Measurements from ENCODE around the gene B4GALT6. TPM values are rescaled to one million over a fixed set of nuclear protein-coding genes. Genes with fewer than 3 reads are reported as not detected.
A peak's percentile ranks its signal among the peaks of the same experiment; 100 is the strongest.

The B4GALT6 gene
- total RNA-seq, 1 experiment from 2014 or later, result 22.4 TPM

DNA sequence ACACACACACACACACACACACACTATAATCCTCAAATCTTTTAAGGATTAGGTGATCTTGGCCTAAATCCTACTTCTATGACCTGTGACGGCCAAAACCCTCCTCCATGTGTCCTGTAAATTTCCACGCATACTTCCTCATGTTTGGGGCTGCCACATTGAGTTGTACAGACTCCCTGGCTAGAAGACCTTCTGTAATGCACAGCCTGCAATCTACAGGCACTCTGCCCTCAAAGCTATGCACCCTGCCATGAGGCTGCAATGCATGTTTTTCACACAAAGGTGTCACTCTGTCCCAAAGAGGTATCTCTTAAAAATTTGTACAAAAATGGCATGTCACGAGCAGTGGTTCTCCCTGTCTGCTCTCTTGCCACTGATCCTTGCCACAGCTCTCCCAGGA lies 26.4 kb upstream of the B4GALT6 start:
- H3K4me1 Mint-ChIP-seq (ENCODE audit: low read depth, unreplicated experiment), result no peaks in the 10 kb centered on the region

DNA sequence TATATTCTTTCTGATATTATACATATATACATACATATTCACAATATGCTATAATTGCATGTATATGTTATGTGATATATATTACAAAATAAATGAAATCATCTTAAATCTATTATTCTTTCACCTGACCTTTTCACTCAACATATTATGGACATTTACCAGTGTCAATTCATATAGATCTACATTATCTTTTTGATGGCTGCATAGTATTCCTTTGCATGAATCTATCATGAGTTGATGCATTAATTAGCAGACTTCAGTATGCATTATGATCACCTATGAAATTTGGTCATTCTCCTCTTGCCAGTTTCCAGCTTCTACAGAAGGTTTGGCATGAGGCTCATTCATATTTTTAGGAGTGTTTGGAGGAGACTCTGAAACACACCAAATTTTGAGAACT lies 23.4 kb upstream of the B4GALT6 start:
- H3K27me3 ChIP-seq (replicated peaks; ENCODE audit: control insufficient read depth, insufficient read depth, low read length), result no peaks in the 10 kb centered on the region
- no TSS peak for BruUV-seq (replicated peaks)
- H3K36me3 ChIP-seq (ENCODE audit: control insufficient read depth, insufficient read depth, low read length), result no peaks in the 10 kb centered on the region
- H3K4me1 ChIP-seq, result no peaks in the 10 kb centered on the region
- Mint-ChIP-seq H3K4me1 (ENCODE audit: low read depth, unreplicated experiment) (no peaks in the 10 kb centered on the region), H3K4me3 (ENCODE audit: unreplicated experiment) (no peak overlapping the region), H3K27me3 (ENCODE audit: insufficient read depth, unreplicated experiment) (no peaks in the 10 kb centered on the region), H3K36me3 (ENCODE audit: insufficient read depth, unreplicated experiment) (no peaks in the 10 kb centered on the region), H3K27ac (ENCODE audit: unreplicated experiment) (no peak overlapping the region), H3K9me3 (ENCODE audit: unreplicated experiment) (no peaks in the 10 kb centered on the region)
- CTCF ChIA-PET, result no interaction called here
- TF ChIP-seq, protein P1, sequence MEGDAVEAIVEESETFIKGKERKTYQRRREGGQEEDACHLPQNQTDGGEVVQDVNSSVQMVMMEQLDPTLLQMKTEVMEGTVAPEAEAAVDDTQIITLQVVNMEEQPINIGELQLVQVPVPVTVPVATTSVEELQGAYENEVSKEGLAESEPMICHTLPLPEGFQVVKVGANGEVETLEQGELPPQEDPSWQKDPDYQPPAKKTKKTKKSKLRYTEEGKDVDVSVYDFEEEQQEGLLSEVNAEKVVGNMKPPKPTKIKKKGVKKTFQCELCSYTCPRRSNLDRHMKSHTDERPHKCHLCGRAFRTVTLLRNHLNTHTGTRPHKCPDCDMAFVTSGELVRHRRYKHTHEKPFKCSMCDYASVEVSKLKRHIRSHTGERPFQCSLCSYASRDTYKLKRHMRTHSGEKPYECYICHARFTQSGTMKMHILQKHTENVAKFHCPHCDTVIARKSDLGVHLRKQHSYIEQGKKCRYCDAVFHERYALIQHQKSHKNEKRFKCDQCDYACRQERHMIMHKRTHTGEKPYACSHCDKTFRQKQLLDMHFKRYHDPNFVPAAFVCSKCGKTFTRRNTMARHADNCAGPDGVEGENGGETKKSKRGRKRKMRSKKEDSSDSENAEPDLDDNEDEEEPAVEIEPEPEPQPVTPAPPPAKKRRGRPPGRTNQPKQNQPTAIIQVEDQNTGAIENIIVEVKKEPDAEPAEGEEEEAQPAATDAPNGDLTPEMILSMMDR (IDR thresholded peaks at IDR 0.05; ENCODE audit: insufficient read depth in 1 of 2, low read depth in 1 of 2, low read length in 1 of 2, severe bottlenecking in 1 of 2, unreplicated experiment in 1 of 2), result no peak
- DNase-seq, result no peak
- intact Hi-C loops (cut with micrococcal nuclease; ENCODE audit: unreplicated experiment), result no loop called here
- no peaks in the 10 kb centered on the region for H3K9me3 ChIP-seq
- H3K4me3 ChIP-seq (ENCODE audit: low read depth, low read length), result no peak overlapping the region
- POLR2A ChIA-PET, result no interaction called here

More for the DNA sequence above, 26.4 kb upstream of the B4GALT6 start:
- no peaks in the 10 kb centered on the region for H3K27me3 Mint-ChIP-seq (ENCODE audit: insufficient read depth, unreplicated experiment)
- no peaks in the 10 kb centered on the region for H3K27me3 ChIP-seq (replicated peaks; ENCODE audit: control insufficient read depth, insufficient read depth, low read length)
- peak in 1 of 2 experiments; percentile 7 for DNase-seq
- TF ChIP-seq, protein P1 (IDR thresholded peaks at IDR 0.05; ENCODE audit: insufficient read depth in 1 of 2, low read depth in 1 of 2, low read length in 1 of 2, severe bottlenecking in 1 of 2, unreplicated experiment in 1 of 2), result peak in 1 of 2 experiments; percentile 1
- POLR2A ChIA-PET, result no interaction called here
- H3K4me3 ChIP-seq (ENCODE audit: low read depth, low read length), result no peak overlapping the region
- H3K36me3 Mint-ChIP-seq (ENCODE audit: insufficient read depth, unreplicated experiment), result no peaks in the 10 kb centered on the region
- H3K36me3 ChIP-seq (ENCODE audit: control insufficient read depth, insufficient read depth, low read length), result no peaks in the 10 kb centered on the region
- CTCF ChIA-PET, result no interaction called here
- no peak overlapping the region for H3K4me3 Mint-ChIP-seq (ENCODE audit: unreplicated experiment)
- intact Hi-C loops (cut with micrococcal nuclease; ENCODE audit: unreplicated experiment), result loop anchor here (1.0 kb wide), 1 partner anchor 108 kb away; no protein-coding TSS in a partner anchor
- no TSS peak for BruUV-seq (replicated peaks)
- H3K27ac Mint-ChIP-seq (ENCODE audit: unreplicated experiment), result peak overlapping the region; percentile 78
- no peaks in the 10 kb centered on the region for H3K4me1 ChIP-seq
- H3K9me3 ChIP-seq, result no peaks in the 10 kb centered on the region
- no peaks in the 10 kb centered on the region for H3K9me3 Mint-ChIP-seq (ENCODE audit: unreplicated experiment)

DNA sequence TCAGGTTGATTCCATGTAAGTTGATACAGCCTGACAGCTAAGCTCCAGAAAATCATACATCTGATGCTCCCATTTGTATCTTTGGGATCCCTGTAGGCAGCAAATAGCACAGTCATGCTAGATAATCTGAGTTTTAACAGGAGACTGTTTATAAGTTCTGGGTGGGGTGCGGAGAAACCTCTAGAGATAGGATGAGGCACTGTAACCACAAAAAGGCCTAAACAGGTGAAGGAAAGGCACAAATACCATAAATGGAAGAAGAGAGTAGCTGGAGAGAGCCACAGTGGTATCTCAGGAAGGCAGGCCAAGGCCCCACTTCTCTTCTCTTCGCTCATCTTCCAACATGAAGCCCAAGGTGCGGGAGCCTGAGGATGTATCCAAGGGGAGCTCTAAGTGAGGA lies 18.1 kb upstream of the B4GALT6 start:
- no peaks in the 10 kb centered on the region for H3K4me1 Mint-ChIP-seq (ENCODE audit: low read depth, unreplicated experiment)

More for the DNA sequence above, 18.1 kb upstream of the B4GALT6 start:
- no peak overlapping the region for H3K4me3 ChIP-seq (ENCODE audit: low read depth, low read length)
- no peaks in the 10 kb centered on the region for H3K36me3 ChIP-seq (ENCODE audit: control insufficient read depth, insufficient read depth, low read length)
- TF ChIP-seq, protein P1 (IDR thresholded peaks at IDR 0.05; ENCODE audit: insufficient read depth in 1 of 2, low read depth in 1 of 2, low read length in 1 of 2, severe bottlenecking in 1 of 2, unreplicated experiment in 1 of 2), result no peak
- H3K27me3 Mint-ChIP-seq (ENCODE audit: insufficient read depth, unreplicated experiment), result no peaks in the 10 kb centered on the region
- POLR2A ChIA-PET, result no interaction called here
- no peak overlapping the region for H3K4me3 Mint-ChIP-seq (ENCODE audit: unreplicated experiment)
- H3K27ac Mint-ChIP-seq (ENCODE audit: unreplicated experiment), result no peak overlapping the region
- no peaks in the 10 kb centered on the region; the same call in 1 of the 2 replicates for H3K4me1 ChIP-seq
- intact Hi-C loops (cut with micrococcal nuclease; ENCODE audit: unreplicated experiment), result no loop called here
- no peaks in the 10 kb centered on the region for H3K27me3 ChIP-seq (replicated peaks; ENCODE audit: control insufficient read depth, insufficient read depth, low read length)
- H3K9me3 Mint-ChIP-seq (ENCODE audit: unreplicated experiment), result peaks cover 9% of the 10 kb centered on the region
- no TSS peak for BruUV-seq (replicated peaks)
- CTCF ChIA-PET, result interaction anchor here (0.6 kb wide), 1 partner anchor 90 kb away, joined by 3 read pairs; no protein-coding TSS in a partner anchor
- no peaks in the 10 kb centered on the region; the same call in 1 of the 2 replicates for H3K9me3 ChIP-seq
- H3K36me3 Mint-ChIP-seq (ENCODE audit: insufficient read depth, unreplicated experiment), result no peaks in the 10 kb centered on the region
- DNase-seq, result no peak

Measured in Caco-2 (cell line).